Neural progenitor cell (in vitro differentiated cells): Measurements from ENCODE around the gene KXD1. TPM values are rescaled to one million over a fixed set of nuclear protein-coding genes. Genes with fewer than 3 reads are reported as not detected.

Experiments
- DNase-seq: peaks from one replicate; pipeline ENCODE4 v3.0.0-alpha.2; 2016; ENCODE audit warnings: low spot score
- H2AFZ ChIP-seq: fragments of 200-600 bp; sonication (generic); replicated peaks from 2 replicates; pipeline ENCODE4 v1.6.1; 2016; ENCODE audit warnings: antibody characterized with exemption
- H3F3A ChIP-seq: fragments of 200-600 bp; sonication (generic); 2 replicates; pipeline ENCODE4 v1.6.1; 2016; ENCODE audit warnings: antibody characterized with exemption, low read depth
- H3K27ac ChIP-seq: fragments of 200-600 bp; sonication (generic); 2 replicates; pipeline ENCODE4 v1.5.1; 2016; ENCODE audit warnings: mild to moderate bottlenecking
- H3K27me3 ChIP-seq: fragments of 200-600 bp; sonication (generic); 2 replicates; pipeline ENCODE4 v1.6.1; 2016; ENCODE audit warnings: mild to moderate bottlenecking, moderate library complexity
- H3K36me3 ChIP-seq: fragments of 200-600 bp; sonication (generic); 2 replicates; pipeline ENCODE4 v1.5.1; 2016
- H3K4me1 ChIP-seq: fragments of 200-600 bp; sonication (generic); 2 replicates; pipeline ENCODE4 v1.6.1; 2016; ENCODE audit warnings: mixed run types
- H3K4me2 ChIP-seq: fragments of 200-600 bp; sonication (generic); 2 replicates; pipeline ENCODE4 v1.6.1; 2016
- H3K4me3 ChIP-seq: fragments of 200-600 bp; sonication (generic); 2 replicates; pipeline ENCODE4 v1.5.1; 2016
- H3K79me2 ChIP-seq: fragments of 200-600 bp; sonication (generic); 2 replicates; pipeline ENCODE4 v1.6.1; 2016; ENCODE audit warnings: low read depth
- H3K9ac ChIP-seq: fragments of 200-600 bp; sonication (generic); 2 replicates; pipeline ENCODE4 v1.6.1; 2016
- H3K9me3 ChIP-seq: fragments of 200-600 bp; sonication (generic); 2 replicates; pipeline ENCODE4 v1.5.1; 2016; ENCODE audit warnings: low read depth
- H4K20me1 ChIP-seq: fragments of 200-600 bp; sonication (generic); 2 replicates; pipeline ENCODE4 v1.6.1; 2016; ENCODE audit warnings: low read depth
- H3K27ac Mint-ChIP-seq: 3 replicates; pipeline ENCODE4 v1.8.0; 2021; ENCODE audit warnings: mixed read lengths
- H3K27me3 Mint-ChIP-seq: 2 replicates; pipeline ENCODE4 v1.8.0; 2022; ENCODE audit warnings: low read depth, mild to moderate bottlenecking, inconsistent platforms, moderate library complexity, mixed read lengths; ENCODE audit not compliant: insufficient read depth
- H3K36me3 Mint-ChIP-seq: 3 replicates; pipeline ENCODE4 v1.8.0; 2021; ENCODE audit warnings: mixed read lengths
- H3K4me1 Mint-ChIP-seq: 3 replicates; pipeline ENCODE4 v1.8.0; 2021; ENCODE audit warnings: mixed read lengths
- H3K4me3 Mint-ChIP-seq: 3 replicates; pipeline ENCODE4 v1.8.0; 2021; ENCODE audit warnings: mild to moderate bottlenecking, moderate library complexity, mixed read lengths
- H3K9me3 Mint-ChIP-seq: 3 replicates; pipeline ENCODE4 v1.8.0; 2020; ENCODE audit warnings: mixed read lengths
- EZH2 ChIP-seq: fragments of 200-600 bp; sonication (generic); IDR thresholded peaks from 2 replicates; pipeline ENCODE4 v1.6.1; 2017; ENCODE audit warnings: antibody characterized with exemption, mild to moderate bottlenecking, moderate library complexity
- EZH2phosphoT487 ChIP-seq: fragments of 200-600 bp; sonication (generic); IDR thresholded peaks from 2 replicates; pipeline ENCODE4 v1.6.1; 2017; ENCODE audit warnings: antibody characterized with exemption
- total RNA-seq: library from RNA; depleted of rRNA; stranded (reverse); fragments of >200 nt; gene quantifications from 2 replicates; pipeline ENCODE4 v1.2.3, GENCODE V29; 2015; ENCODE audit warnings: low replicate concordance
- TF ChIP-seq, protein P1 (sequence below): fragments of 200-600 bp; sonication (generic); IDR thresholded peaks from 2 replicates; pipeline ENCODE4 v1.5.1; 2017; ENCODE audit warnings: antibody characterized with exemption, mild to moderate bottlenecking

KXD1 gene
- total RNA-seq, 1 donor from 2014 or later: 82.7 TPM

DNA sequence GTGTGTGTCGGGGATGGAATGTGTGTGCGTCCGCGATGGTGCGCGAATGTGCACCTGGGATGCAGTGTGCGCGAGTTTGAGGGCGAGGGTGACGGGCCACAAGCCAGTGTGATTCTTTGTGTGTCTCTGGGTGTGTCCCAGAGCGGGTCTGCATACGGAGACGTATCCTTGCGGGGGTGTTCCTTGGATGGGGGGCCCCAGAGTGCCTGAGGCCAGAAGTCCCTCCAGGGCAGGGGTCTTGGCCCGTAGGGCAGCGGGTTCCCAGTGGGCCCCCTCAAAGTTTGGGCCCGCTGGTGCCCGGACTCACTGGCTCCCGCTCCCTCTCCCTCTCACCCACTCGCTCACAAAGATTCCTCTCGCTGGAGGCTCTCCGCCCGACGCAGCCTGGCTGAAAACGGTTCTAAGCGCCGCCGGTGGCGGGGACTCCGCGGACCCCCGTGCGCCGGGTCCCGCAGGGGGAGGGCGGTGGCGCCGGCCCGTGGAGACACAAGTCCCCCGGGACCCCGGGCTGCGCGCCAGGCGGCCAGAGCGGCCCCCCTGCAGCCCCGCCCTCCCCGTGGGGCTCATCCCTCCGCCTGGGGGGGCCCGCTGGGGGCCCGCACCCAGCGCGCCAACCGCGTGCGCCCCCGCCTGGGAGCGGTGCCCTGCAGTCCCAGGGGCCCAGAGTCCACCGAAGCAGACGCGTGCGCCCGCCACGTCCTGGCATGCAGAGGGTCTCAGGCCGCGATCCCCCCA lies 48.0 kb downstream of the KXD1 start:
- Mint-ChIP-seq H3K4me3 (peak overlapping the region; percentile 78), H3K4me1 (peaks cover 14% of the 10 kb centered on the region), H3K27me3 (peaks cover 67% of the 10 kb centered on the region), H3K36me3 (peaks cover 2% of the 10 kb centered on the region), H3K27ac (peak overlapping the region; percentile 74), H3K9me3 (peaks cover 2% of the 10 kb centered on the region)
- H3K79me2 ChIP-seq: no peaks in the 10 kb centered on the region
- peaks cover 74% of the 10 kb centered on the region for H4K20me1 ChIP-seq
- DNase-seq: peak; percentile 47
- peaks cover 28% of the 10 kb centered on the region for H3K4me1 ChIP-seq
- no peaks in the 10 kb centered on the region for H3K9me3 ChIP-seq
- peak overlapping the region; percentile 57 for H3K4me2 ChIP-seq
- no peak overlapping the region for H3K27ac ChIP-seq
- no peak overlapping the region for H3K9ac ChIP-seq
- peaks cover 54% of the 10 kb centered on the region for H3F3A ChIP-seq
- H3K36me3 ChIP-seq: no peaks in the 10 kb centered on the region
- no peak overlapping the region for H3K4me3 ChIP-seq
- H2AFZ ChIP-seq: no peak overlapping the region
- peaks cover 98% of the 10 kb centered on the region for H3K27me3 ChIP-seq
- TF ChIP-seq EZH2phosphoT487 (peak; percentile 96), EZH2 (peak; percentile 99)
- TF ChIP-seq, protein P1, sequence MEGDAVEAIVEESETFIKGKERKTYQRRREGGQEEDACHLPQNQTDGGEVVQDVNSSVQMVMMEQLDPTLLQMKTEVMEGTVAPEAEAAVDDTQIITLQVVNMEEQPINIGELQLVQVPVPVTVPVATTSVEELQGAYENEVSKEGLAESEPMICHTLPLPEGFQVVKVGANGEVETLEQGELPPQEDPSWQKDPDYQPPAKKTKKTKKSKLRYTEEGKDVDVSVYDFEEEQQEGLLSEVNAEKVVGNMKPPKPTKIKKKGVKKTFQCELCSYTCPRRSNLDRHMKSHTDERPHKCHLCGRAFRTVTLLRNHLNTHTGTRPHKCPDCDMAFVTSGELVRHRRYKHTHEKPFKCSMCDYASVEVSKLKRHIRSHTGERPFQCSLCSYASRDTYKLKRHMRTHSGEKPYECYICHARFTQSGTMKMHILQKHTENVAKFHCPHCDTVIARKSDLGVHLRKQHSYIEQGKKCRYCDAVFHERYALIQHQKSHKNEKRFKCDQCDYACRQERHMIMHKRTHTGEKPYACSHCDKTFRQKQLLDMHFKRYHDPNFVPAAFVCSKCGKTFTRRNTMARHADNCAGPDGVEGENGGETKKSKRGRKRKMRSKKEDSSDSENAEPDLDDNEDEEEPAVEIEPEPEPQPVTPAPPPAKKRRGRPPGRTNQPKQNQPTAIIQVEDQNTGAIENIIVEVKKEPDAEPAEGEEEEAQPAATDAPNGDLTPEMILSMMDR: no peak

GRCh38 chr19:18606281-18607225 lies 48.9 kb downstream of the KXD1 start, which contains the start of gene CRLF1:
Gene CRLF1 (minus strand): TSS chr19:18606799. CDS start chr19:18606656, 143 bp downstream.
- H3K36me3 ChIP-seq: no peaks in the 10 kb centered on the region
- no peak within 1 kb of the TSS for H3K27ac Mint-ChIP-seq
- no peak for TF ChIP-seq EZH2
- TF ChIP-seq EZH2phosphoT487: peak; percentile 93
- H3K4me1 Mint-ChIP-seq: peaks cover 18% of the 10 kb centered on the region
- H3K79me2 ChIP-seq: no peaks in the 10 kb centered on the region
- peaks cover 81% of the 10 kb centered on the region for H4K20me1 ChIP-seq
- H3K4me3 Mint-ChIP-seq: no peak within 1 kb of the TSS
- peaks cover 98% of the 10 kb centered on the region for H3K27me3 ChIP-seq
- H3K27me3 Mint-ChIP-seq: peaks cover 67% of the 10 kb centered on the region
- peak; percentile 55 for DNase-seq
- peaks cover 62% of the 10 kb centered on the region for H3F3A ChIP-seq
- H3K4me1 ChIP-seq: peaks cover 35% of the 10 kb centered on the region
- no peaks in the 10 kb centered on the region for H3K9me3 ChIP-seq
- H3K4me2 ChIP-seq: peak within 1 kb of the TSS; percentile 57
- no peak within 1 kb of the TSS for H3K9ac ChIP-seq
- peaks cover 6% of the 10 kb centered on the region for H3K9me3 Mint-ChIP-seq
- H3K27ac ChIP-seq: no peak within 1 kb of the TSS
- peaks cover 2% of the 10 kb centered on the region for H3K36me3 Mint-ChIP-seq
- no peak within 1 kb of the TSS for H2AFZ ChIP-seq
- peak within 1 kb of the TSS; percentile 24 for H3K4me3 ChIP-seq

DNA sequence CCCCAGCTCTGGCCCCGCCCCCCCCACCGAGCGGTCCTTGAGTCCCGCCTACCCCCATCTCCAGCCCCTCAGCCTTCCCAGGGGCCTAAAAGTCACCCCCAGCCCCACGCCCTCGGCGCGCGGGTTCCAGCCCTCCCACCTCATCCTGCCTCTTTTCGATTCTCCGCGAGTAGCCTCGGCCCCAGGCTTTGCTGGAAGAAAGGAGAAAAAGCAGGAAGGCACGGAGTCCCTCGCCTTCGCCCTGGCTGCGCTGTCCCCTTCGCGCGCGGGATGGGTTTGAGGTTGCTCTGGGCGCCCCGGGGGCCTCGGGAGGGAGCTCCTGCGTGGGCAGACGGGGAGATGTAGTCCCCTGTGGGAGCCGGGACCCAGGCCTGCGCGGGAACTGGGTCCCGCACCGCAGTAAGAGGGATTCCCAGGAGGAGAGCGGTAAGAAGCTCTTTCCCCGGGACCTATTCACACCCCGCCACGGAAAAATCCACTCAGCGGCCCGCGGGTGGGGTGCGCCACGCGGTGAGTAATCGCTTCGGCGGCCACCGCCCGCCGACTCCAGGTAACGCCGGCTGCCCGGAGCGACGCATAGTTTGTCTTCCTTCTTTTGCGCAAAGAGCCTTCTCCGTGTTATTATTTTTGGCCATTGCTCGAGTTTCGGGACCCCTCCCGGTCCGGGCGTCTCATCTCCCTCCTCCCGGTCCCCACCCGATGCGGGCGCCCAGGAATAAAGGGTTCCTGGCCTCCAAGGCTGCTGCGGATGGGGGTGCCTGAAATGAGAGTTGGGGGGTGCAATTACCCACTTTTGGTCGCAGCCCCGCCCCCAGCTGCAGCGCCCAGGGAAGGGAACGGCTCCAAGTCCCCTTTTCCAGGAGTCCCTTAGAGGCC lies 49.8 kb downstream of the KXD1 start:
- Histone ChIP-seq H3K27ac (no peak overlapping the region), H3K27me3 (peaks cover 98% of the 10 kb centered on the region), H4K20me1 (peaks cover 88% of the 10 kb centered on the region), H3K9me3 (no peaks in the 10 kb centered on the region), H2AFZ (no peak overlapping the region), H3K4me1 (peaks cover 44% of the 10 kb centered on the region), H3K79me2 (no peaks in the 10 kb centered on the region), H3K36me3 (no peaks in the 10 kb centered on the region), H3K9ac (no peak overlapping the region), H3F3A (peaks cover 68% of the 10 kb centered on the region), H3K4me3 (no peak overlapping the region), H3K4me2 (peak overlapping the region; percentile 49)
- Mint-ChIP-seq H3K27ac (no peak overlapping the region), H3K4me1 (peaks cover 21% of the 10 kb centered on the region), H3K36me3 (peaks cover 2% of the 10 kb centered on the region), H3K27me3 (peaks cover 68% of the 10 kb centered on the region), H3K4me3 (no peak overlapping the region), H3K9me3 (peaks cover 6% of the 10 kb centered on the region)
- peak; percentile 59 for DNase-seq
- TF ChIP-seq EZH2: peak; percentile 100
- peak; percentile 98 for TF ChIP-seq EZH2phosphoT487
- TF ChIP-seq, protein P1: no peak
